ENCODE results near the gene ATG2A.

The ATG2A gene

GRCh38 chr11:64876835-64877341 is 40.1 kb downstream of the ATG2A start:
- Histone ChIP-seq H3K27ac (no peak overlapping the region), H3K4me1 (ENCODE audit: low read depth, poor library complexity, severe bottlenecking) (peaks cover 53% of the 10 kb centered on the region), H3K4me3 (IDR thresholded peaks at IDR 0.05; ENCODE audit: insufficient read depth, low read depth, low read length) (no peak overlapping the region), H3K27me3 (ENCODE audit: insufficient read depth, low read depth) (no peaks in the 10 kb centered on the region), H3K79me2 (ENCODE audit: insufficient read depth, low read depth) (peaks cover 42% of the 10 kb centered on the region), H2AFZ (ENCODE audit: low read depth) (no peak overlapping the region), H3K9ac (peak overlapping the region; percentile 46; the same call in 1 of the 2 replicates), H4K20me1 (ENCODE audit: insufficient read depth) (no peaks in the 10 kb centered on the region), H3K4me2 (peak overlapping the region; percentile 97), H3K36me3 (ENCODE audit: insufficient read depth) (no peaks in the 10 kb centered on the region)
- TF ChIP-seq CTCF (conservative IDR thresholded peaks at IDR 0.05; ENCODE audit: low read depth, low read length), result no peak

GRCh38 chr11:64876229-64876750 is 40.7 kb downstream of the ATG2A start:
- H4K20me1 ChIP-seq (ENCODE audit: insufficient read depth), result no peaks in the 10 kb centered on the region

GRCh38 chr11:64875369-64876228 is 41.4 kb downstream of the ATG2A start:
- no peak overlapping the region for H3K4me3 ChIP-seq (IDR thresholded peaks at IDR 0.05; ENCODE audit: insufficient read depth, low read depth, low read length)
- no peak overlapping the region for H2AFZ ChIP-seq (ENCODE audit: low read depth)
- no peak overlapping the region for H3K27ac ChIP-seq
- peak overlapping the region; percentile 97; the same call in 1 of the 2 replicates for H3K4me2 ChIP-seq
- no peak overlapping the region for H3K9ac ChIP-seq
- H4K20me1 ChIP-seq (ENCODE audit: insufficient read depth), result no peaks in the 10 kb centered on the region
- H3K27me3 ChIP-seq (ENCODE audit: insufficient read depth, low read depth), result no peaks in the 10 kb centered on the region
- H3K79me2 ChIP-seq (ENCODE audit: insufficient read depth, low read depth), result peaks cover 48% of the 10 kb centered on the region
- no peak for TF ChIP-seq CTCF (conservative IDR thresholded peaks at IDR 0.05; ENCODE audit: low read depth, low read length)
- no peaks in the 10 kb centered on the region for H3K36me3 ChIP-seq (ENCODE audit: insufficient read depth)
- H3K4me1 ChIP-seq (ENCODE audit: low read depth, poor library complexity, severe bottlenecking), result peaks cover 49% of the 10 kb centered on the region

More at GRCh38 chr11:64876229-64876750, 40.7 kb downstream of the ATG2A start:
- Histone ChIP-seq H3K36me3 (ENCODE audit: insufficient read depth) (no peaks in the 10 kb centered on the region), H3K27me3 (ENCODE audit: insufficient read depth, low read depth) (no peaks in the 10 kb centered on the region), H3K79me2 (ENCODE audit: insufficient read depth, low read depth) (peaks cover 42% of the 10 kb centered on the region), H3K4me1 (ENCODE audit: low read depth, poor library complexity, severe bottlenecking) (peaks cover 52% of the 10 kb centered on the region), H3K4me3 (IDR thresholded peaks at IDR 0.05; ENCODE audit: insufficient read depth, low read depth, low read length) (no peak overlapping the region), H3K9ac (no peak overlapping the region), H2AFZ (ENCODE audit: low read depth) (no peak overlapping the region), H3K27ac (no peak overlapping the region), H3K4me2 (peak overlapping the region; percentile 97; the same call in 1 of the 2 replicates)
- TF ChIP-seq CTCF (conservative IDR thresholded peaks at IDR 0.05; ENCODE audit: low read depth, low read length), result no peak

- no peaks in the 10 kb centered on the region for H3K27me3 ChIP-seq (ENCODE audit: insufficient read depth, low read depth)
- peaks cover 58% of the 10 kb centered on the region for H3K79me2 ChIP-seq (ENCODE audit: insufficient read depth, low read depth)
Measured at GRCh38 chr11:64874308-64875240, 42.4 kb downstream of the ATG2A start.

More at GRCh38 chr11:64874308-64875240, 42.4 kb downstream of the ATG2A start:
- no peak for TF ChIP-seq CTCF (conservative IDR thresholded peaks at IDR 0.05; ENCODE audit: low read depth, low read length)
- Histone ChIP-seq H3K4me3 (IDR thresholded peaks at IDR 0.05; ENCODE audit: insufficient read depth, low read depth, low read length) (no peak overlapping the region), H3K27ac (no peak overlapping the region), H3K36me3 (ENCODE audit: insufficient read depth) (no peaks in the 10 kb centered on the region), H3K4me1 (ENCODE audit: low read depth, poor library complexity, severe bottlenecking) (peaks cover 49% of the 10 kb centered on the region), H2AFZ (ENCODE audit: low read depth) (no peak overlapping the region), H3K9ac (no peak overlapping the region), H3K4me2 (no peak overlapping the region), H4K20me1 (ENCODE audit: insufficient read depth) (no peaks in the 10 kb centered on the region)
